Naive thymus-derived CD4-positive, alpha-beta T cell (primary cell): ENCODE results near the gene GTF2A1. TPM values are rescaled to one million over a fixed set of nuclear protein-coding genes. Genes with fewer than 3 reads are reported as not detected.
"Not testable (repeated sequence)": the region's sequence is repeated elsewhere in the genome, so short reads cannot be mapped to it uniquely, and the experiment has no call there.

Experiments used
- ATAC-seq: fragments of 150-1000 bp; cut with Tn5 transposase; 2 replicates; pipeline ENCODE4 v1.10.0; 2021; ENCODE audit warnings: mild to moderate bottlenecking, moderate library complexity
- CTCF ChIA-PET: fragments of 350-600 bp; sonication (Branson Sonifier 250); formaldehyde crosslinking; loops from one replicate; lab custom pipeline; 2021; ENCODE audit warnings: antibody characterized with exemption; lab: Charles Lee
- POLR2A ChIA-PET: fragments of 350-600 bp; sonication (Branson Sonifier 250); formaldehyde crosslinking; loops from one replicate; lab custom pipeline; 2021; ENCODE audit warnings: antibody characterized with exemption, inconsistent platforms; lab: Charles Lee
- DNase-seq, 9 donors: peaks; one replicate each; pipeline versions ENCODE4 v3.0.0 to v3.0.0-alpha.2; 2020 to 2022; ENCODE audit warnings: mixed read lengths in 1 of 9
- H3K27ac ChIP-seq: one replicate; pipeline ENCODE4 v1.7.0; 2013; ENCODE audit warnings: mild to moderate bottlenecking, low read depth, low read length, moderate library complexity
- H3K27me3 ChIP-seq, 2 donors: one replicate each; pipeline ENCODE4 v1.7.0; 2013; ENCODE audit warnings: low read length in 2 of 2, mild to moderate bottlenecking in 2 of 2, moderate library complexity in 2 of 2; ENCODE audit not compliant: control insufficient read depth in 2 of 2, insufficient read depth in 2 of 2
- H3K36me3 ChIP-seq, 3 experiments: 1 replicate in 2 of 3; 2 replicates in 1 of 3; pipeline ENCODE4 v1.7.0; 2013; ENCODE audit warnings: low read length in 3 of 3, mild to moderate bottlenecking in 3 of 3, moderate library complexity in 1 of 3; ENCODE audit not compliant: insufficient read depth in 3 of 3, control insufficient read depth in 2 of 3
- H3K4me1 ChIP-seq, 2 donors: one replicate each; pipeline ENCODE4 v1.7.0; 2013; ENCODE audit warnings: low read length in 2 of 2, mild to moderate bottlenecking in 2 of 2, moderate library complexity in 1 of 2; ENCODE audit not compliant: control insufficient read depth in 2 of 2, insufficient read depth in 2 of 2
- H3K4me3 ChIP-seq: 2 replicates; pipeline ENCODE4 v1.7.0; 2013; ENCODE audit warnings: mild to moderate bottlenecking, low read length
- H3K9me3 ChIP-seq, 3 experiments: 1 replicate in 2 of 3; 2 replicates in 1 of 3; pipeline ENCODE4 v1.7.0; 2013; ENCODE audit warnings: low read length in 3 of 3; ENCODE audit not compliant: control insufficient read depth in 2 of 3
- H3K27ac Mint-ChIP-seq, 9 donors: one replicate each; pipeline ENCODE4 v1.8.0; 2020 to 2022; ENCODE audit warnings: mixed read lengths in 9 of 9, mild to moderate bottlenecking in 8 of 9, moderate library complexity in 5 of 9, inconsistent platforms in 2 of 9
- H3K27me3 Mint-ChIP-seq, 5 donors: one replicate each; pipeline ENCODE4 v1.8.0; 2021 to 2022; ENCODE audit warnings: mixed read lengths in 5 of 5, mild to moderate bottlenecking in 1 of 5
- H3K36me3 Mint-ChIP-seq, 5 donors: one replicate each; pipeline ENCODE4 v1.8.0; 2020 to 2022; ENCODE audit warnings: mixed read lengths in 5 of 5, mild to moderate bottlenecking in 3 of 5, inconsistent platforms in 1 of 5
- H3K4me1 Mint-ChIP-seq, 7 donors: one replicate each; pipeline ENCODE4 v1.8.0; 2020 to 2022; ENCODE audit warnings: mixed read lengths in 7 of 7, mild to moderate bottlenecking in 3 of 7, inconsistent platforms in 1 of 7
- H3K4me3 Mint-ChIP-seq, 10 donors: one replicate each; pipeline ENCODE4 v1.8.0; 2020 to 2022; ENCODE audit warnings: mild to moderate bottlenecking in 10 of 10, mixed read lengths in 10 of 10, moderate library complexity in 6 of 10, inconsistent platforms in 2 of 10
- H3K9me3 Mint-ChIP-seq, 11 donors: one replicate each; pipeline ENCODE4 v1.8.0; 2020 to 2022; ENCODE audit warnings: mixed read lengths in 11 of 11, mild to moderate bottlenecking in 4 of 11, inconsistent platforms in 1 of 11, moderate library complexity in 1 of 11
- intact Hi-C, 2 donors: fragments of 100-400 bp; cut with micrococcal nuclease; formaldehyde crosslinking; loops; one replicate each; pipeline ENCODE4 v1.15.1; 2023
- polyA plus RNA-seq, 2 donors: library from polyadenylated mRNA; unstranded; fragments of 300-500 nt; fragmentation: Illumina TruSeq; gene quantifications; one replicate each; pipeline ENCODE4 v1.2.3, GENCODE V29; 2021
- total RNA-seq, 6 experiments: library from RNA in 5 of 6; stranded (reverse) in 5 of 6; gene quantifications; 1 replicate in 5 of 6; 2 replicates in 1 of 6; pipeline ENCODE4 v1.2.3 and lab custom pipeline; 2021 to 2026

GTF2A1 gene
- total and polyA plus RNA-seq, 7 experiments from 2014 or later, result 8.4 to 39.2 (median 26.9) TPM

- no peaks in the 10 kb centered on the region for H3K9me3 ChIP-seq
- ChIA-PET POLR2A (no interaction called here), CTCF (no interaction called here)
- no peak for DNase-seq
- Mint-ChIP-seq H3K4me1 (peaks cover 0 to 6% (median 3%) of the 10 kb centered on the region in 7 donors), H3K36me3 (no peaks in the 10 kb centered on the region), H3K9me3 (peaks cover 0 to 5% (median 0%) of the 10 kb centered on the region in 11 donors), H3K27me3 (peaks cover 0 to 19% (median 4%) of the 10 kb centered on the region in 5 donors), H3K27ac (no peak overlapping the region), H3K4me3 (no peak overlapping the region)
- H3K4me3 ChIP-seq, result no peak overlapping the region
- no peak overlapping the region for H3K27ac ChIP-seq
- no peaks in the 10 kb centered on the region for H3K36me3 ChIP-seq
- no peaks in the 10 kb centered on the region for H3K27me3 ChIP-seq
- intact Hi-C loops, result no loop called here
- no peak for ATAC-seq
- no peaks in the 10 kb centered on the region for H3K4me1 ChIP-seq
Measured at GRCh38 chr14:81236138-81236537, 15.4 kb upstream of the GTF2A1 start.

DNA sequence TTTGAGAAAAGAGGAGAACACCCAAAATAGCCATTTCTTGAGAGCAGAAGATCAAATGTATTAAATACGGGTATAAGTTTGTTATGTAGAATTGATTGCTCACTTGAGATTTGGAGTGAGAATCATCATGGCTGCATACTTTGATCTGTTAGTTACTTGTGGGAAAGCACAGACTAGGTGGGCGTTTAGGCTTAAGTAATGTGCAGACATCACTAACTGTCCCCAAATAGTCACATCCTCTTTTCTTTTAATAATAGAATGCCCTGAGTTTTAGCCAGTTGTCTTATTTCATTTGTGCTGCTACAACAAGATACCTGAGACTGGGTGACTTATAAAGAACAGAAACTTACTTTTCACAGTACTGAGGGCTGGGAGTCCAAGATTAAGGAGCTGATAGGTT lies 14.3 kb upstream of the GTF2A1 start:
- H3K27ac ChIP-seq, result no peak overlapping the region
- Mint-ChIP-seq H3K4me1 (peaks cover 0 to 6% (median 3%) of the 10 kb centered on the region in 7 donors), H3K27ac (no peak overlapping the region), H3K9me3 (no peaks in the 10 kb centered on the region), H3K27me3 (peaks cover 0 to 9% (median 0%) of the 10 kb centered on the region in 5 donors), H3K36me3 (no peaks in the 10 kb centered on the region), H3K4me3 (no peak overlapping the region)
- ChIA-PET CTCF (no interaction called here), POLR2A (no interaction called here)
- DNase-seq (no peak), ATAC-seq (no peak)
- no peaks in the 10 kb centered on the region for H3K4me1 ChIP-seq
- H3K4me3 ChIP-seq, result no peak overlapping the region
- H3K9me3 ChIP-seq, result no peaks in the 10 kb centered on the region
- H3K27me3 ChIP-seq, result no peaks in the 10 kb centered on the region
- H3K36me3 ChIP-seq, result no peaks in the 10 kb centered on the region
- intact Hi-C loops, result no loop called here

- Mint-ChIP-seq H3K9me3 (no peaks in the 10 kb centered on the region), H3K36me3 (no peaks in the 10 kb centered on the region), H3K4me3 (no peak overlapping the region), H3K4me1 (peaks cover 0 to 6% (median 3%) of the 10 kb centered on the region in 7 donors), H3K27ac (no peak overlapping the region), H3K27me3 (peaks cover 0 to 5% (median 0%) of the 10 kb centered on the region in 5 donors)
- H3K9me3 ChIP-seq, result no peaks in the 10 kb centered on the region
- intact Hi-C loops, result no loop called here
- H3K4me1 ChIP-seq, result no peaks in the 10 kb centered on the region
- H3K4me3 ChIP-seq, result no peak overlapping the region
- ChIA-PET CTCF (no interaction called here), POLR2A (interaction anchor here (2.8 kb wide), 1 partner anchor 13 kb away, joined by 8 read pairs; the partner anchor contains the start of gene GTF2A1)
- DNase-seq (no peak), ATAC-seq (no peak)
- no peak overlapping the region for H3K27ac ChIP-seq
- H3K36me3 ChIP-seq, result no peaks in the 10 kb centered on the region
- H3K27me3 ChIP-seq, result no peaks in the 10 kb centered on the region
Measured at GRCh38 chr14:81234278-81234677, 13.5 kb upstream of the GTF2A1 start.

DNA sequence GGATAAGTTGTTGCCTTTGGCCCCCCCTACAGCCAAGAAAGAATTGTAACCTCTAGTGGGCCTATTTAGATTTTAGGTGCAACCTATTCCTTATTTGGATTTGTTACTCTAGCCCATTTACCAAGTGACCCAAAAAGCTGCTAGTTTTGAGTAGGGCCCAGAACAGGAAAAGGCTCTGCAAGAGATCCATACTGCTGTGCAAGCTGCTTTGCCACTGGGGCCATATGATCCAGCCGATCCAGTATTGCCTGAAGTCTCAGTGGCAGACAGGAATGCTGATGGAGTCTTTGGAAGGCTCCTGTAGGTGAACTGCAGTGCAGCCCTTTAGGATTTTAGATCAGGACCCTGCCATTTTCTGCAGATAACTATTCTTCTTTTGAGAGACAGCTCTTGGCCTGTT lies 12.9 kb upstream of the GTF2A1 start:
- Mint-ChIP-seq H3K27ac (peak overlapping the region in 1 of 9 donors; percentile 13), H3K36me3 (no peaks in the 10 kb centered on the region), H3K4me1 (peaks cover 0 to 6% (median 3%) of the 10 kb centered on the region in 7 donors), H3K4me3 (no peak overlapping the region), H3K27me3 (peaks cover 0 to 4% (median 0%) of the 10 kb centered on the region in 5 donors), H3K9me3 (no peaks in the 10 kb centered on the region)
- no peaks in the 10 kb centered on the region for H3K4me1 ChIP-seq
- H3K27ac ChIP-seq, result no peak overlapping the region
- ChIA-PET CTCF (no interaction called here), POLR2A (interaction anchor here (2.8 kb wide), 1 partner anchor 12 kb away, joined by 8 read pairs; the partner anchor contains the start of gene GTF2A1)
- no peaks in the 10 kb centered on the region for H3K27me3 ChIP-seq
- H3K4me3 ChIP-seq, result no peak overlapping the region
- no peaks in the 10 kb centered on the region for H3K36me3 ChIP-seq
- ATAC-seq, result no peak
- H3K9me3 ChIP-seq, result no peaks in the 10 kb centered on the region
- intact Hi-C loops, result loop anchor here in 1 of 2 donors (1.0 kb wide), 1 partner anchor 237 kb away; no protein-coding TSS in a partner anchor
- DNase-seq, result no peak

DNA sequence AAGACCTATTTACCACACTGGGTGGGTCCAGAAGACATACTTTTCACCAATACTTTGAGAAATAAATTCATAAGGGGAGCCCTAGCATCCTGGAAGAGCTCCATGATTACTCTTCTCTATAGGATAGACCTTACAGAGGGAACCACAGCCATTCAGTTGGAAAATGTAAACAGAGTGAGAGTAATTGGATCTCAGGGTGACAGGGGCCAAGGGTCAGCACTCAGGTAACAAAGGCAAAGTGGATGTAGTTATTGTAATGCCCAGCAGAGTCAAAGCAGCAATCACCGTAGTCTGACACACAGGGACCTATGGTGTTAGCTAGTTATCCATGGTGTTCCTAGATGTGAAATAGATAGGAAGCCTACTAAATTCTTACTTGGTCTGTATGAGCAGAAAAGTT lies 10.8 kb upstream of the GTF2A1 start:
- Mint-ChIP-seq H3K27me3 (no peaks in the 10 kb centered on the region), H3K4me3 (no peak overlapping the region), H3K4me1 (peaks cover 0 to 6% (median 3%) of the 10 kb centered on the region in 7 donors), H3K36me3 (no peaks in the 10 kb centered on the region), H3K9me3 (no peaks in the 10 kb centered on the region), H3K27ac (no peak overlapping the region)
- H3K4me1 ChIP-seq, result no peaks in the 10 kb centered on the region
- H3K9me3 ChIP-seq, result no peaks in the 10 kb centered on the region
- H3K4me3 ChIP-seq, result no peak overlapping the region
- CTCF ChIA-PET, result no interaction called here
- H3K36me3 ChIP-seq, result no peaks in the 10 kb centered on the region
- intact Hi-C loops, result no loop called here
- no peaks in the 10 kb centered on the region for H3K27me3 ChIP-seq
- DNase-seq (no peak), ATAC-seq (no peak)
- no peak overlapping the region for H3K27ac ChIP-seq
- POLR2A ChIA-PET, result no interaction called here

DNA sequence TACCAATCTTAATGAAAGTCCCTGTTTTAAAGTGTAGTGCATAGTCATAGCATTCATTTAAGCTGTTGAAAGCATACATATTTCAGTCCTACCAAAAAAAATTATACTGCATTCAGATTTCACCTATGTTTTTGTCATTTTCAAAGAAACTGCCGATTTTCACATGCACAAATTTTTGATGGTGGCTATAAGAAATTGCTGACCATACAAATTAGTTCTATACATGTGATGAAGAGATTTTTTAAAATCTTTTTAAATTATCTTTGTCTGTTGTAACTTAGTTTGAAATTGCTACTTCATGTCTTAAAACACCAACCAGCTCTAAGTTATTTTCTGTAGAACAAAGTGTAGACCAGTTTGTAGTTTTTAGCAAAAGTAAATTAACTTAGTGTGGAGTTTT lies 3.5 kb upstream of the GTF2A1 start:
- Histone ChIP-seq H3K4me3 (no peak overlapping the region), H3K36me3 (peaks cover 0 to 5% (median 0%) of the 10 kb centered on the region in 3 experiments), H3K4me1 (peaks cover 6 to 8% of the 10 kb centered on the region in 2 donors), H3K27me3 (no peaks in the 10 kb centered on the region), H3K27ac (no peak overlapping the region), H3K9me3 (no peaks in the 10 kb centered on the region)
- H3K4me3 Mint-ChIP-seq, result no peak overlapping the region
- CTCF ChIA-PET, result interaction anchor here (0.5 kb wide), 1 partner anchor 35 kb away, joined by 3 read pairs; no protein-coding TSS in a partner anchor
- H3K27me3 Mint-ChIP-seq, result peaks cover 0 to 11% (median 0%) of the 10 kb centered on the region in 5 donors
- H3K9me3 Mint-ChIP-seq, result peaks cover 0 to 11% (median 0%) of the 10 kb centered on the region in 11 donors
- H3K27ac Mint-ChIP-seq, result no peak overlapping the region
- H3K36me3 Mint-ChIP-seq, result peaks cover 0 to 9% (median 0%) of the 10 kb centered on the region in 5 donors
- intact Hi-C loops, result no loop called here
- DNase-seq (no peak), ATAC-seq (no peak)
- POLR2A ChIA-PET, result no interaction called here
- peaks cover 0 to 15% (median 6%) of the 10 kb centered on the region in 7 donors for H3K4me1 Mint-ChIP-seq

GRCh38 chr14:81223788-81224187 lies 3.0 kb upstream of the GTF2A1 start:
- peaks cover 0 to 11% (median 0%) of the 10 kb centered on the region in 11 donors for H3K9me3 Mint-ChIP-seq
- H3K27ac Mint-ChIP-seq, ATAC-seq, H3K4me3 Mint-ChIP-seq, H3K27ac ChIP-seq, intact Hi-C loops, CTCF ChIA-PET, H3K36me3 ChIP-seq, H3K27me3 ChIP-seq, DNase-seq, H3K9me3 ChIP-seq, H3K4me3 ChIP-seq: not testable (repeated sequence)
- H3K4me1 ChIP-seq, result peaks cover 7 to 11% of the 10 kb centered on the region in 2 donors
- POLR2A ChIA-PET, result interaction anchor here (0.6 kb wide), 1 partner anchor 190 kb away, joined by 3 read pairs; no protein-coding TSS in a partner anchor
- H3K36me3 Mint-ChIP-seq, result peaks cover 0 to 10% (median 0%) of the 10 kb centered on the region in 5 donors
- H3K4me1 Mint-ChIP-seq, result peaks cover 0 to 20% (median 10%) of the 10 kb centered on the region in 7 donors
- H3K27me3 Mint-ChIP-seq, result peaks cover 0 to 11% (median 0%) of the 10 kb centered on the region in 5 donors
